Measurements from ENCODE around the gene BTLA. TPM values are rescaled to one million over a fixed set of nuclear protein-coding genes. Genes with fewer than 3 reads are reported as not detected.
"Not testable (repeated sequence)": the region's sequence is repeated elsewhere in the genome, so short reads cannot be mapped to it uniquely, and the experiment has no call there.

Gene BTLA
- total RNA-seq, 1 donor from 2014 or later = 0.10 TPM

DNA sequence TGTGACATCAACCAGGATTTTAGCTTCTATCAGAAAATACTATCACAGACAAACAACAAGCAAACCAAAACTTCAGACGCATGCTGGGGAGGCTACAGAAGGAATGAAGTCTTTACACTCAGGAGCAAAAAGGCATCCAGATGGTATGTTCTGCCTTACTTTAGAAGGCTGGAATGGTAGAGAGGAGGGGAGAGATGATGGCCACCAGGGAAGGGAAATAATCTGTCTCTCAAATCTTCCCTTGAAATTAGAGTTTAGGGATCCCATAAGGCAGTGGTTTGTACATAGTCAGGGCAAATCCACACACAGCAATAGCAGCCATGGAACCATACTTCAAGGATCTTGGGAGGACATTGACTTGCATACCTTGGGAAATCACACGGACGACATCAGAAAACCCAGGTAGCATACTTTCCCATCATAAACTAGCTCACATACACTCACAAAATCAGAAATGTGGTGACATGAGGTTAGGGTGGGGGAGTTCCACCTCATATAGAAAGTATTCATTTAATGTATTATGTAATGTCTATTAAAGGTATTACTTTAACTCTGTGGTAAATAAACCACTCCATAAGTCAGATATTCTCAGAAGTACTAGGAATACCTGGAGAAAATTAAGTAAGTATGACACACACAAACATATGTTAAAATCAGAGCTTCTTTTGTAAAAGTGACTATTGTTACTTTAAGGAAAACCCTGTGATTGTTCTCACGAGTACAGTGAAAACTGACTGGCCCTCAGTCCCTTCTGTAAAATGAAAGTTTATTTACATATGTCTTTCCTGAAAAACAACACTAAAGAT lies 9.4 kb downstream of the BTLA start:
- no peak for DNase-seq

GRCh38 chr3:112486811-112487505 lies 12.3 kb downstream of the BTLA start:
- DNase-seq = no peak

GRCh38 chr3:112484352-112484751 lies 14.9 kb downstream of the BTLA start:
- no peak for DNase-seq

- DNase-seq = no peak
Measured at GRCh38 chr3:112482675-112483074, 16.6 kb downstream of the BTLA start.

DNA sequence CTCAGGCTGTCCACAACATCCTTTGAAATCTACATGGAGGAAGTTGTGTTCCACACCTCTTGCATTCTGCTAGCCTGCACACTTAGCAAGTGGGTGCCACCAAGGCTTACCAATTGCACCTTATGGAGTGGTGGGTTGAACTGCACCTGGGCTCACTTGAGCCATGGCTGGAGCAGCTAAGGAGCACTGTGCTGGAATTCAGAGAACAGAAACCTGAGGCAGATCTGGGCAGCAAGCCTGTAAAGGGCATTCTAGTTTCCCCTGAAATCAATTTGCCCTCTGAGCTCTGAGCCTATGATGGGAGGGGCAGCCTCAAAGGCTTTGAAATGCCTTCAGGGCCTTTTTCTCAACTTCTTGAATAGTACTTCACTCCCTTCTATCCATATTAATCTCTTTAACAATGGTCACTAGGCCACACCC lies 18.0 kb downstream of the BTLA start:
- DNase-seq = no peak

- DNase-seq = no peak
Measured at GRCh38 chr3:112477891-112478290, 21.4 kb downstream of the BTLA start.

GRCh38 chr3:112476346-112476745 lies 22.9 kb downstream of the BTLA start:
- no peak for DNase-seq

DNA sequence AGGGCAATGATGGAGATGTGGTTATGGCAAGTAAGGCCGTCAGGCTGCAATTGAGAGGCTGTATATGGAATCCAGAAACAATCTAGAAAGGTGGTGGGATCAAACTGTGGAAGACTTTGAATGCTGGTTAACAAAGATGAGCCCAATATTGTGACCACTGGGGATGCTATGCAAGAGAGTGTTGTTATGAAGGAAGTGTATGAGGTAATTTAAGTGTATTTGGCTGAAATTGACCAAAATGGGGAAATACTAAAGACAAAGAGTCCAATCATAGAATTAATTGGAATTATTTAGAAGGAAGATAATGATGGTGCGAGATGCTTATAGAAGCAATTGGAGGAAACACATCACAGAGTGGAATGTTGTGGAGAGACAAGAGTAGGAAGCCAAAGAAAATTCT lies 24.5 kb downstream of the BTLA start:
- no peak for DNase-seq

DNA sequence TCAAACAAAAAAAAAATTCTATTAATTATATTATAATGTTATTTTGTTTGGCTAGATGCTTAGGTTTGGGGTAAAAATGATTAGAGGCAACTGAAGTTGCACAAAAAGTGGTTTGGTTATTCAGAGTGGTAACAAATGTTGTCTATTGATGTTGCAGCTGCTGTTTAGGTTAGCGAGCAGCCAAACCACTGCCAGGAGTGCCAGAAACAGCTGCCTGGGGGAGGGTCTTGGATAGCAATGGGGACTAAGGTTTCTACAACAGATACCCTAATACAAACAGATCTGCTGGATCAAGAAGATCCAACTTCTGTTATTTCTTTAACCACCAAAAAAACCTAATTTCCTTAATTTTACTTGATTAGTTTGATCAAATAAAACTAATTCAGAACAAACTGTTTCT lies 26.6 kb downstream of the BTLA start:
- DNase-seq = peak; percentile 64

DNA sequence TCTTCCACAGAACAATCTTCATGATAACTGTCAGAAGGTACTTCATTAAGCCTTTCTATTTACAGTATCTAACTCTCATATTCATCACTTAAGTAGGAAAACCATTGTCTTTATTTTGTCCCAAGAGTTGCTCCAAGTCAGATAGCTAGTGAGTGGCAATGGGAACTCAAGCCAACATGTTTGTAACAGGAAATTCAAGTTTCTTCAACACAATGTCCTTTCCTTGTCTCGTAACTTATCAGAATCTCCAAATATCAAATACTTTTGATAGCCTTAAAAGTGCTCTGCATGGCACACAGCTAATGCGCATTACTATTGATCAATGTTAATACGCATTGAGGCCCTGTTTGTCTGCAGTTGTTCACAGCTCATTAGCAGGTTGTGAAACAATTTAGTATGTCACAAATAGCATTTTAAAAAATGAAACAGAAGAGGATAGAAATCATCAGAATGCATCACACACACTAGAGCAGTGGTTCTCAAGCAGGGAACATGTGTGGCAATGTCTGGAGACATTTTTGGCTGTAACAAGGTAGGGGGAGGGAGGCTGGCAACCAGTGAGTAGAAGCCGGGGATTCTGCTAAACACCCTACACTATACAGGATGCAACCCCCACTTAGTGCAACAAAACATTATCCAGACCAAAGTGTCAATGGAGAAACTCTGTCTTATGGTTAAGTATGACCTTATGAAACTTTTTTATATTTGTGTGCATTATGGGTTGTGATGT lies 27.5 kb downstream of the BTLA start:
- no peak for DNase-seq

DNA sequence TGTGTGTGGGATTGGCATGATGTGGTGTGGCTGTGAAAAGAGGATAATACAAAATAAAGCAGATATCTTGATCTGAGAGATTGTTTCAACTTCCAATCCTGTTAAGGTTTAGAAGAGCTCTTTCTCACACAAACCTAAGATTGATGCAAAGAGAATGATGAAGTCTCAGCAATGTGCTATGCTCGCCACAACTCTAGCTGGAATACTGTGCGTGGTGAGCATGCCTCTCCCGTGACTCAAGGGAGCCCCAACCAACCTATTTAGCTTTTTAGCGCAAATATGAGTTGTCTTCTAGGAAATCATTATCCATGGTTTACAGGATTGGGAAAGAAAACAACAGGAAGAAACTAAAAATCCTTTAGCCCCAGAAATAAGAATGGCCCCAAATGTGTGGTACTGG lies 28.5 kb downstream of the BTLA start:
- DNase-seq = no peak

DNA sequence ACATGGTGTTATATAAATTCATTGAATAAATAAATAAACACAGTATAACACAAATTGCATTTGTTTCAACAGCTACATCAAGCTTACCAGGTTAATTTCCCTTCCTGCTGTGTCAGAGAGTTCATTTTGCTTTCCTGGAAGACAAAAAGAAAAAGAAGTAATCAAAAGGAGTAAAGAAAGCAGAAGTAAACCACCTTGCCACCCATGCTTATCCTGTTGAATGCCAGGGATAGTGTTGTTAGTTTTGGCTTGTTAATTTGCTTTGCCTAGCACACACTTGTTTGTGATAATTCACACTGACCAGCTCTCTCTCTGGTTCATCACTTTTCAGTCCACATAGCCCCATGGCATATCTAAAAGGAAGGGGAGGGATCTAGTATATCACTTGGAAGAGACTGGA lies 29.6 kb downstream of the BTLA start:
- no peak for DNase-seq

DNA sequence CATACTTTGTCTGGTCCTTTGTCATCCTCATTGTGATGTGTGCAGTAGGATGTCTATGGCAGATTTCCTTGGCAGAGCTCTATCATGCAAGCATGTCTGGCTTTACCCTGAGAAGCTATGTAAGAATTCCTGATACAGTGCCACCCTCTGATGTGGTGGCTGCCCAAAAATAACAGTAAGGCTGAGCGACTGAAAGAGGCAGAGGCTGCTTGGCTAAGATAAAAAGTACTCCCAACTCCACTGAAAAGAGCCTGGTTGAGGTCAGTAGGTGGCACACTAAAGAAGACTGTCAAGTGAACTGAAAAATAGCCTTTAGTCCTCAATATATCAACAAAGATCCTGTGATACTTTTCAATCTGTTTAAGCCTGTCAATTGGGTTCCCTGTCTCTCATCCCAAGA lies 31.7 kb downstream of the BTLA start:
- no peak for DNase-seq

DNA sequence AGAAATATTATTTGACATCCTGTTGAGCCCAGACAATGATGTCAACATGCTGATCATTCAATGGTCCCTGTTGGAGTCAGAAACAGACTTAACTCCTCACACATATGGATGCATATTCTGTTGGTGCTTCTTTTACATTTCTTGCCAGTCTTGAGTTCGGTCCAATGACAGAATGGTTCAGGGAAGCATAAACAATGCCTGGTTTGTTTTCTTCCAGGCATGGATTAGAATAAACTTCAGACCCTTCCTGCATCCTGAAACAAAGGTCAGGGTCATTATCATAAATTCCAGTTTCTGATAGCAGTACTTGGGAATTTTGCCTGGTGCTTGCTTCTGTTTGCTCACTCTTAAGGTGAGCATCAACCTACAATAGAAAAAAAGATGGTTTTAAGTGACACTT lies 33.3 kb downstream of the BTLA start:
- DNase-seq = no peak

- no peak for DNase-seq
Measured at GRCh38 chr3:112464264-112464663, 35.0 kb downstream of the BTLA start.

- DNase-seq = no peak
Measured at GRCh38 chr3:112463250-112463649, 36.0 kb downstream of the BTLA start.

DNA sequence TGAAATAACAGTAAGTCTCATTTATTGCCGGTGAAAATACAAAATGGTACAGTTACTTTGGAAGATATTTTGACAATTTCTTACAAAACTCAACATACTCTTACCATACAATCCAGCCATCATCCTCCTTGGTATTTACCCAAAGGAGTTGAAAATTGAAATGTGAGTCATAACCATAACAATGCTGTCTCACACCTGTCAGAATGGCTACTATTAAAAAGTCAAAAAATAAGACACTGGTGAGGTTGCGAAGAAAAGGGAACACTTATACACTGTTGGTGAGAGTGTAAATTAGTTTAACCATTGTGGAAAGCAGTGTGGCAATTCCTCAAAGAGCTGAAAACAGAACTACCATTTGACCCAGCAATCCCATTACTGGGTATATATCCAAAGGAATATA lies 37.5 kb downstream of the BTLA start:
- DNase-seq = not testable (repeated sequence)

DNA sequence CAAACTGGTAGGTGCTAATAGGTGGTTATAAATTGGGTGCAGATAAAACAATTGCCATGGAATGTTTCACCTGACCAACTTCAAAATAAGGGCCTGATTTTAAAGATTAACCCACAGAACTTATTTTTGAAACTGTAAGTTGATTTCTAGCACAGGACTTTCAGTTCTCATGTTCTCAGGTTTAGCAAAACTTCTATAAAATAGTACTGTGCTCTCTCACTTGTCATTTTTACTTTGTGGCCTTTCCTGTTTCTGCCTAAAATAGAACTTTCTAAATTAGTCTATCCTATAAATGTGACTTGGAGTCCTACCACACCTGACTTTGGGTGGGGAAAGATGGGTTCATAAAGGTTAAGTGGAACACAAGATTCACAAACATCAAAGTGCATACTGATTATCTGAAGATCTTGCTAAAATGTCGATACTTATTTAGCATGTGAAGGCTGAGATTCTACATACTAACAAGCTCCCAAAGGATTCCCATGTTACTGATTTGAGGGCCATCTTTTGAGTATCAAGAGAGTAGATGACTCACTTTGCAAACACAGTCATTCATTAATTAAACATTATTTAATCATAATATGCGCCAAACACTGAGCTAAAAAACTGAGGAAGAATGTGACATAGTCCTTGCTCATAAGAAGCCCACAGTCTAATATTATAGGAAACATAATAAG lies 38.6 kb downstream of the BTLA start:
- DNase-seq = no peak

DNA sequence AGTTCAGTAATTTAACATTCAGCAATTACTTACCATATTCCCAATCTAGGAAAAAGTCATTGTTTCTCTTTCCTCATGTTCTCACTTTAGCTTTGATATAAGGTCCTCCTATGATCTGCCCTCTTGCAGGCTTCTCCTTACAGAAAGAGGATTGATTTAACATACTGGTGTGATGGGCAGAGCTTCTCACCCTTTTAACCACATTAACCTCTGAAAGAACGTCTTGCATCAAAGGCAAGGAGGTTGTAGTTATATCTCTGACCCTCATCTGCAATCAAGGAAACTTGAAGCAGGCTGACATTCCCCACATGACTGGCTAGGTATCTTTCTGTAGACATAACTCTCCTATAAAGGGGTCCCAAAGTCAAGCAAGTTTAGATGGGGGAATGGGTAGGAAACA lies 39.5 kb downstream of the BTLA start:
- no peak for DNase-seq

- DNase-seq = no peak
Measured at GRCh38 chr3:112456147-112456546, 43.1 kb downstream of the BTLA start.

DNA sequence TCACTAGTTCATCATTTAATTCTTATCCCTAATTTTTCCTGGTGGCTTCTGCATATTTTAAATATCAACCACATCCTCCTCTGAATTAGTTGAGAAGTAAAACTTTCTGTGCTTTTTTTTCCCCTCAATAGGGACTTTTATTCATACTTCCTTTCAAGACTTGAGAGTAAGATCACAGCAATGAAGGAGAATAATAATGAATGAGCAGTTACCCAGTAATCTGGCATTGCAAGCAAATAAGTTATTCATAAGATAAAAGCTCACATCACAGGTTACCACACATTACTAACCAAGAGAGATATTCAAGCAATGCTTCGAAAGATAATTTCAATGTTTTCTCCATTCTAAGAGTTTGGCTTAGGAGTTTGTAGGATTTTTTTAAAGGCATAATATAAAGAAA lies 50.3 kb downstream of the BTLA start:
- DNase-seq = no peak

GRCh38 chr3:112446343-112446742 lies 52.9 kb downstream of the BTLA start:
- DNase-seq = no peak

DNA sequence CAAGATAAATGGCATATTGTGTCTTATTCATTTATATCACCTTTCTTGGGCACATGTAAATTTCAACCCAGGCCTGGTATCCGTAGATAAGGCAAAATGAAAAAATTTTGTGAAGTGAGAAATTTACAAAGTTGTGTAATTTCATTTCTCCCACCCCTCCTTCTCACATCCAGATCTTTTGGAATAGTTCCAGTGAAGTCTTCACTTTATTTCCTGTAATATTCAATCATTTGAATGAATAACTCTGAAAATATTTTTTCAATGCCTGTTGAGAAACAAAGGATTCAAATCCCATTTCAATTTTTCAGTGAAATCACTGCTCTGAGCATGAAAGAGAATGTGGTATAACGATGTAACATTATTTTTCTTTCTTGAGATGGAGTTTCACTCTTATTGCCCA lies 53.4 kb downstream of the BTLA start:
- DNase-seq = no peak
